MM.1S (cell line): Measurements from ENCODE around the gene SPATA13.

Experiments
- DNase-seq: peaks from one replicate; pipeline ENCODE4 v3.0.0-alpha.2; 2015
- H2AFZ ChIP-seq: fragments of 300-600 bp; sonication (generic); 2 replicates; pipeline ENCODE4 v1.6.0; 2016; ENCODE audit warnings: antibody characterized with exemption, low read length
- H3F3A ChIP-seq: fragments of 300-600 bp; sonication (generic); 2 replicates; pipeline ENCODE4 v1.6.1; 2016; ENCODE audit warnings: mild to moderate bottlenecking, antibody characterized with exemption, low read length, moderate library complexity, mixed read lengths; ENCODE audit not compliant: insufficient read depth
- H3K27ac ChIP-seq: fragments of 300-600 bp; sonication (generic); 2 replicates; pipeline ENCODE4 v1.5.1; 2016; ENCODE audit warnings: mild to moderate bottlenecking, low read length
- H3K27me3 ChIP-seq: fragments of 300-600 bp; sonication (generic); replicated peaks from 2 replicates; pipeline ENCODE4 v1.6.0; 2016; ENCODE audit warnings: low read length; ENCODE audit not compliant: insufficient read depth
- H3K36me3 ChIP-seq: fragments of 300-600 bp; sonication (generic); replicated peaks from 2 replicates; pipeline ENCODE4 v1.6.1; 2016; ENCODE audit warnings: mild to moderate bottlenecking, low read length, mixed read lengths; ENCODE audit not compliant: insufficient read depth
- H3K4me1 ChIP-seq: fragments of 300-600 bp; sonication (generic); 2 replicates; pipeline ENCODE4 v1.6.1; 2016; ENCODE audit warnings: low read length, mixed read lengths
- H3K4me2 ChIP-seq: fragments of 300-600 bp; sonication (generic); 2 replicates; pipeline ENCODE4 v1.6.0; 2016; ENCODE audit warnings: low read depth, low read length
- H3K4me3 ChIP-seq: fragments of 300-600 bp; sonication (generic); 2 replicates; pipeline ENCODE4 v1.5.1; 2016; ENCODE audit warnings: low read length, mixed read lengths
- H3K79me2 ChIP-seq: fragments of 300-600 bp; sonication (generic); 2 replicates; pipeline ENCODE4 v1.6.1; 2016; ENCODE audit warnings: mixed run types, low read length, mixed read lengths
- H3K9ac ChIP-seq: fragments of 300-600 bp; sonication (generic); 2 replicates; pipeline ENCODE4 v1.6.1; 2016; ENCODE audit warnings: low read length, mixed read lengths
- H3K9me2 ChIP-seq: fragments of 300-600 bp; sonication (generic); replicated peaks from 2 replicates; pipeline ENCODE4 v1.6.1; 2016; ENCODE audit warnings: mild to moderate bottlenecking, low read length, mixed read lengths; ENCODE audit not compliant: insufficient read depth
- H3K9me3 ChIP-seq: fragments of 300-600 bp; sonication (generic); replicated peaks from 2 replicates; pipeline ENCODE4 v1.6.1; 2016; ENCODE audit warnings: mild to moderate bottlenecking, low read length, mixed read lengths; ENCODE audit not compliant: insufficient read depth
- H4K20me1 ChIP-seq: fragments of 300-600 bp; sonication (generic); 2 replicates; pipeline ENCODE4 v1.6.1; 2016; ENCODE audit warnings: mild to moderate bottlenecking, low read length, moderate library complexity, mixed read lengths; ENCODE audit not compliant: insufficient read depth
- EZH2 ChIP-seq: fragments of 300-600 bp; sonication (generic); optimal IDR thresholded peaks from 2 replicates; pipeline ENCODE3; 2017; ENCODE audit warnings: low read depth, mild to moderate bottlenecking, antibody characterized with exemption, low read length, mixed read lengths
- EZH2phosphoT487 ChIP-seq: fragments of 300-600 bp; sonication (generic); IDR thresholded peaks from 2 replicates; pipeline ENCODE4 v1.6.1; 2018; ENCODE audit warnings: antibody characterized with exemption, low read length
- TF ChIP-seq, protein P1 (sequence below): fragments of 300-600 bp; sonication (generic); IDR thresholded peaks from 2 replicates; pipeline ENCODE4 v1.5.1; 2016; ENCODE audit warnings: antibody characterized with exemption, low read length, mixed read lengths

Gene SPATA13

DNA sequence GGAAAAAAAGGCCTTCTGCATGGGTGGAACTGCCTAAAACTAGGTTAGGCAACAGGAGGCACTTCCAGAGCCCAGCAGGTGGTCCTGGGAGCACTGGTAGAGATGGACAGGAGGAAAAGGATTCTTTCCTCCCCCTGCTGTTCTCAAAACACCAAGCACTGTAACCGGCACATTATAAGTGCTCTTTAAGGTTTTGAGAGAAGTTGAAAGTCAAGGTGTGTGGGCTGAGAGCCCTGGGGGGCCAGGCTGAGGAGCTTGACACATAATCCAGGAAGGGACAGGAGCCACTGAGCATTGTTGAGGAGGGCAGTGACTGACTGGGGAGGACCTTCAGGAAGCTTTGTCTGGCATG lies 32.3 kb downstream of the SPATA13 start:
- no peaks in the 10 kb centered on the region for H3K27me3 ChIP-seq
- H3F3A ChIP-seq: no peaks in the 10 kb centered on the region
- no peaks in the 10 kb centered on the region for H4K20me1 ChIP-seq
- H3K27ac ChIP-seq: no peak overlapping the region
- H3K4me3 ChIP-seq: no peak overlapping the region
- H3K36me3 ChIP-seq: no peaks in the 10 kb centered on the region
- TF ChIP-seq EZH2 (no peak), EZH2phosphoT487 (no peak)
- TF ChIP-seq, protein P1, sequence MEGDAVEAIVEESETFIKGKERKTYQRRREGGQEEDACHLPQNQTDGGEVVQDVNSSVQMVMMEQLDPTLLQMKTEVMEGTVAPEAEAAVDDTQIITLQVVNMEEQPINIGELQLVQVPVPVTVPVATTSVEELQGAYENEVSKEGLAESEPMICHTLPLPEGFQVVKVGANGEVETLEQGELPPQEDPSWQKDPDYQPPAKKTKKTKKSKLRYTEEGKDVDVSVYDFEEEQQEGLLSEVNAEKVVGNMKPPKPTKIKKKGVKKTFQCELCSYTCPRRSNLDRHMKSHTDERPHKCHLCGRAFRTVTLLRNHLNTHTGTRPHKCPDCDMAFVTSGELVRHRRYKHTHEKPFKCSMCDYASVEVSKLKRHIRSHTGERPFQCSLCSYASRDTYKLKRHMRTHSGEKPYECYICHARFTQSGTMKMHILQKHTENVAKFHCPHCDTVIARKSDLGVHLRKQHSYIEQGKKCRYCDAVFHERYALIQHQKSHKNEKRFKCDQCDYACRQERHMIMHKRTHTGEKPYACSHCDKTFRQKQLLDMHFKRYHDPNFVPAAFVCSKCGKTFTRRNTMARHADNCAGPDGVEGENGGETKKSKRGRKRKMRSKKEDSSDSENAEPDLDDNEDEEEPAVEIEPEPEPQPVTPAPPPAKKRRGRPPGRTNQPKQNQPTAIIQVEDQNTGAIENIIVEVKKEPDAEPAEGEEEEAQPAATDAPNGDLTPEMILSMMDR: no peak
- H3K9me3 ChIP-seq: no peaks in the 10 kb centered on the region
- H3K79me2 ChIP-seq: no peaks in the 10 kb centered on the region
- H2AFZ ChIP-seq: no peak overlapping the region
- no peak for DNase-seq
- no peak overlapping the region for H3K9ac ChIP-seq
- no peaks in the 10 kb centered on the region for H3K4me1 ChIP-seq
- H3K9me2 ChIP-seq: no peaks in the 10 kb centered on the region
- H3K4me2 ChIP-seq: no peak overlapping the region

DNA sequence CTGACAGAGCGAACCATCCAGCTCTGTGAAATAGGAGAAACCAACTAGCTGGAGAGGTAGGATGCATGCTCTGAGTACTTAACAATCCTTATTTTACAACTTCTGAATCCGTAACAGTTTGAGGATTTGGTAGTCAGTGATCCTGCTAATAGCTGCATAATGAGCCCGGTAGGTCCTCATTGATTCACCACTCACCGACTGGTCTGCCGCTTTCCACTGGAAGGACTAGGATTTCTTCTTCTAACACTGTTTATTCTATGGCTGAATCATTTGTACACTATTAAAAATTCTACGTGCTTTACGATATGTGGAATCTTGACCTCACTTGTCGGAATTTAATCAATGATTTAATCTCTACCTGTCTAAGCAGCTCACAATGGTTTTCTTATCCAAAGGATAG lies 33.9 kb downstream of the SPATA13 start:
- H3K36me3 ChIP-seq: no peaks in the 10 kb centered on the region
- no peak overlapping the region for H3K4me3 ChIP-seq
- no peaks in the 10 kb centered on the region for H3K9me3 ChIP-seq
- no peaks in the 10 kb centered on the region for H4K20me1 ChIP-seq
- H3K9me2 ChIP-seq: no peaks in the 10 kb centered on the region
- no peak overlapping the region for H3K9ac ChIP-seq
- TF ChIP-seq EZH2 (no peak), EZH2phosphoT487 (no peak)
- TF ChIP-seq, protein P1: no peak
- DNase-seq: no peak
- no peak overlapping the region for H3K4me2 ChIP-seq
- H3K79me2 ChIP-seq: no peaks in the 10 kb centered on the region
- no peak overlapping the region for H2AFZ ChIP-seq
- H3K27me3 ChIP-seq: no peaks in the 10 kb centered on the region
- H3K27ac ChIP-seq: no peak overlapping the region
- no peaks in the 10 kb centered on the region for H3K4me1 ChIP-seq
- H3F3A ChIP-seq: no peaks in the 10 kb centered on the region

DNA sequence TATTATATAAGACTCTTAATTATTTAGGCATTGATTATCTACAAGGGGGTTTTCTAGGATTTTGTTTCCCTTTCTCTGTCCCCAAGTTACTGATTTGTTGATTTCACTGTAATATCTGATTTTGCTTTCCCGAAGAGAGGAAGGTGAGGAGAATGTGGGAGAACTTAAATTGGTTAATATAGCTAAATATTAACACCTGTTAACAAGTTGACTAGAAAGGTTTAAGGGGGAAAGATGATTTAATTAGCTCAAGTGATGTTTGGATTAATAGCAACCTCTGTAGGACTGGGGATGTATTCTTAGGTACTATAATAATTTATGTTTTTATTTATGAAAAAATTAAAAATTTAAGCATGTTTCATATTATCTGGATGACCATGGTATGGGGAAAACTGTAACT lies 35.1 kb downstream of the SPATA13 start:
- Histone ChIP-seq H3K4me3 (no peak overlapping the region), H3K27me3 (no peaks in the 10 kb centered on the region), H3K4me1 (no peaks in the 10 kb centered on the region), H4K20me1 (no peaks in the 10 kb centered on the region), H3K9ac (no peak overlapping the region), H2AFZ (no peak overlapping the region), H3K36me3 (no peaks in the 10 kb centered on the region), H3K27ac (no peak overlapping the region), H3F3A (no peaks in the 10 kb centered on the region), H3K9me2 (no peaks in the 10 kb centered on the region), H3K9me3 (no peaks in the 10 kb centered on the region), H3K79me2 (no peaks in the 10 kb centered on the region), H3K4me2 (no peak overlapping the region)
- DNase-seq: no peak
- TF ChIP-seq EZH2phosphoT487: no peak
- TF ChIP-seq, protein P1: no peak
- TF ChIP-seq EZH2: no peak
